Naive B cell (primary cell): ENCODE data around the gene C2orf76. TPM values are rescaled to one million over a fixed set of nuclear protein-coding genes. Genes with fewer than 3 reads are reported as not detected.
"Not testable (repeated sequence)": the region's sequence is repeated elsewhere in the genome, so short reads cannot be mapped to it uniquely, and the experiment has no call there.

ENCODE experiments used
- ATAC-seq, 2 donors: fragments of 150-1000 bp; cut with Tn5 transposase; 2 replicates each; pipeline ENCODE4 v1.10.0; 2021; ENCODE audit warnings: low read depth in 2 of 2, mild to moderate bottlenecking in 2 of 2, moderate library complexity in 2 of 2
- DNase-seq: peaks from one replicate; pipeline ENCODE4 v3.0.0; 2022
- H3K27ac Mint-ChIP-seq, 6 donors: one replicate each; pipeline ENCODE4 v1.8.0; 2020 to 2022; ENCODE audit warnings: mild to moderate bottlenecking in 6 of 6, mixed read lengths in 6 of 6, moderate library complexity in 5 of 6, inconsistent platforms in 2 of 6
- H3K27me3 Mint-ChIP-seq, 3 donors: one replicate each; pipeline ENCODE4 v1.8.0; 2021 to 2022; ENCODE audit warnings: mixed read lengths in 3 of 3, mild to moderate bottlenecking in 1 of 3
- H3K36me3 Mint-ChIP-seq, 2 donors: one replicate each; pipeline ENCODE4 v1.8.0; 2020 to 2022; ENCODE audit warnings: mixed read lengths in 2 of 2, inconsistent platforms in 1 of 2, mild to moderate bottlenecking in 1 of 2
- H3K4me1 Mint-ChIP-seq, 3 donors: one replicate each; pipeline ENCODE4 v1.8.0; 2020 to 2022; ENCODE audit warnings: mixed read lengths in 3 of 3, inconsistent platforms in 1 of 3, mild to moderate bottlenecking in 1 of 3, moderate library complexity in 1 of 3
- H3K4me3 Mint-ChIP-seq, 8 donors: one replicate each; pipeline ENCODE4 v1.8.0; 2020 to 2022; ENCODE audit warnings: mild to moderate bottlenecking in 8 of 8, mixed read lengths in 8 of 8, moderate library complexity in 8 of 8, inconsistent platforms in 2 of 8
- H3K9me3 Mint-ChIP-seq, 7 donors: one replicate each; pipeline ENCODE4 v1.8.0; 2020 to 2022; ENCODE audit warnings: mixed read lengths in 7 of 7, mild to moderate bottlenecking in 5 of 7, inconsistent platforms in 2 of 7, moderate library complexity in 1 of 7
- polyA plus RNA-seq, 6 donors: library from polyadenylated mRNA; unstranded; fragments of 300-500 nt; fragmentation: Illumina TruSeq; gene quantifications; one replicate each; pipeline ENCODE4 v1.2.3, GENCODE V29; 2021; ENCODE audit warnings: low read depth in 6 of 6

The C2orf76 gene
- polyA plus RNA-seq, 6 donors from 2014 or later: 19.2 to 29.0 (median 25.2) TPM

- no peak for DNase-seq
- H3K27me3 Mint-ChIP-seq: peaks cover 3 to 11% (median 10%) of the 10 kb centered on the region in 3 donors
- no peak for ATAC-seq
- peak overlapping the region in 1 of 6 donors; percentile 24 for H3K27ac Mint-ChIP-seq
- H3K4me1 Mint-ChIP-seq: peaks cover 0 to 5% (median 3%) of the 10 kb centered on the region in 3 donors
- no peak overlapping the region for H3K4me3 Mint-ChIP-seq
- no peaks in the 10 kb centered on the region for H3K9me3 Mint-ChIP-seq
- H3K36me3 Mint-ChIP-seq: no peaks in the 10 kb centered on the region
These were observed 27.5 kb upstream of the C2orf76 start for GRCh38 chr2:119393971-119394748.

DNA sequence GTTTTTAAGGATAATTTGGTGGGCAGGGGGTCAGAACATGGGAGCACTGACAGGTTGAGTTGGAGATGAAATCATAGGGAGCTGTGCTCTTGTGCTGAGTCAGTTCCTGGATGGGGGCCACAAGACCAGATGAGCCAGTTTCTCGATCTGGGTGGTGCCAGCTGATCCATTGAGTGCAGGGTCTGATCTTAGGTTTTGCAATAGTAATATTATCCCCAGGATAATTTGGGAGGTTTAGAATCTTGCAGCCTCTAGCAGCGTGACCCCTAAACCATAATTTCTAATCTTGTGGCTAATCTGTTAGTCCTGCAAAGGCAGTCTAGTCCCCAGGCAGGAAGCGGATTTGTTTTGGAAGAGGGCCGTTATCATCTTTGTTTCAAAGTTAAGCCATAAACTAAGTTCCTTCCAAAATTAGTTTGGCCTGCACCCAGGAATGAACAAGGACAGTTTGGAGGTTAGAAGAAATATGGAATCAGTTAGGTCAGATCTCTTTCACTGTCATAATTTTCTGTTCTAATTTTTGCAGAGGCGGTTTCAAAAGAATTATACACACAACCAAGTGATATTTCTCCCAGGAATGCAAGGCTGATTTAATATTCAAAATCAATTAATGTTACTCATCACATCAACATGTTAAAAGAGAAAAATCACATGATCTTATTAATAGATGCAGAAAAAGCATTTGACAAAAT is 23.1 kb upstream of the C2orf76 start:
- H3K27me3 Mint-ChIP-seq: no peaks in the 10 kb centered on the region
- no peak overlapping the region for H3K27ac Mint-ChIP-seq
- H3K36me3 Mint-ChIP-seq: no peaks in the 10 kb centered on the region
- peaks cover 6 to 10% (median 6%) of the 10 kb centered on the region in 3 donors for H3K4me1 Mint-ChIP-seq
- H3K9me3 Mint-ChIP-seq: no peaks in the 10 kb centered on the region
- H3K4me3 Mint-ChIP-seq: no peak overlapping the region
- DNase-seq: no peak
- ATAC-seq: no peak

DNA sequence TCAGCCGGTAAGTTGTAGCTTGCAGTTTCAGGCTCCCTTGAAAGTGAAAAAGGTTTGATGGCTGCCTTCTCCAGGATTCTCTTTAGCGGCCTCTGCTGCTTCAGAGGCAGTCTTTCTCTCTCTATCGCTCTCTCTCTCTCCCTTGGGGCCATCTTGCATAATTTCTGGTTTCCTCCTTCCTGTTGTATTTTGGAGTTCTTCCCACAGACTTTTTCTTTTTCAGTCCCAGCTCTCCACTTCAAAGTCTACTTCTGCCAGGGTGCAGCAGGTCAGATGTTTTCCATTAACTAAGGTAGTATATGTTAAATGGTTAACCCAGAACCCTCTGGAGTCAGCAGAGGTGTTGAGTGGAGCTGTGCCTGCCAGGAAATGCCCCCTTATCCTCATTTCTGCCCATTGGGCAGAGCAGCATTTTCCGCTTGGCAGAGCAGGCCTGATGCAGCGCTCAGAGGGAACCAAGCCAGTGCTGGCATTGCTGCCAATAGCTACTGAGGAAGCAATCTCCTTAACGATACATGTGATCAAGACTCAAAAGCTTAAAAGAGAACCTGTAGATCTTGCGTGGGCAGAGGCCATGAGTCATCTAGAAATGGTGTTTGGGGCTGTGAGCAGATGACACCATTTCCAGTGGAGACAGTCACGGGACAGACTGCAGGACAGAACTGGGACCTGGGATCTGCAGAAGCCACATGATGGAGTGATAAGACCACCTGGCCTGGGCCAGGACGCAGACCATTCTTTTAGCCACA is 20.9 kb upstream of the C2orf76 start:
- ATAC-seq (peak in 1 of 2 donors; percentile 23), DNase-seq (no peak)
- Mint-ChIP-seq H3K27ac (peak overlapping the region in 4 of 6 donors; percentile 3 to 72 (median 52)), H3K4me3 (peak overlapping the region in 1 of 8 donors; percentile 56), H3K4me1 (peaks cover 6 to 10% (median 6%) of the 10 kb centered on the region in 3 donors), H3K9me3 (no peaks in the 10 kb centered on the region), H3K36me3 (no peaks in the 10 kb centered on the region), H3K27me3 (peaks cover 0 to 10% (median 0%) of the 10 kb centered on the region in 3 donors)

DNA sequence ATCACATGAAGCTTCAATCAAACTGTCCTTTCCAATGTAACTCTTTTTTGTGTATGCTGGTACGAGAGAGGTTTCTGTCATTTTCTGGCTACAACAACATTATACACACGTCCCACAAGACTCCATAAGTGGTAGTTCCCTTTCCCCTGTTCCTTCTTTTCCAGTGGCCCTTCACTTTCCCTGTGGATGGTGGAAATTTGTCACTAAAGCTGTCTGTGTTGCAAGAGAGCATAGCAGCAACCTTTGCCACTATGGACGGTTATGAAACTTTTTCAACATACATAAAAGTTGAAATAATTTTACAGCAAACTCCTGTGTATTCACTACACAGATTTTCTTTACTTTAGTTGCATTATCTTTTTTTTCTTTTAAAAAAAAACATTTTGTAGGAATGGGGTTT is 18.8 kb upstream of the C2orf76 start:
- no peak for ATAC-seq
- Mint-ChIP-seq H3K27me3 (peaks cover 0 to 10% (median 0%) of the 10 kb centered on the region in 3 donors), H3K4me3 (no peak overlapping the region), H3K9me3 (no peaks in the 10 kb centered on the region), H3K4me1 (peaks cover 6 to 10% (median 6%) of the 10 kb centered on the region in 3 donors), H3K27ac (no peak overlapping the region), H3K36me3 (no peaks in the 10 kb centered on the region)
- DNase-seq: no peak

DNA sequence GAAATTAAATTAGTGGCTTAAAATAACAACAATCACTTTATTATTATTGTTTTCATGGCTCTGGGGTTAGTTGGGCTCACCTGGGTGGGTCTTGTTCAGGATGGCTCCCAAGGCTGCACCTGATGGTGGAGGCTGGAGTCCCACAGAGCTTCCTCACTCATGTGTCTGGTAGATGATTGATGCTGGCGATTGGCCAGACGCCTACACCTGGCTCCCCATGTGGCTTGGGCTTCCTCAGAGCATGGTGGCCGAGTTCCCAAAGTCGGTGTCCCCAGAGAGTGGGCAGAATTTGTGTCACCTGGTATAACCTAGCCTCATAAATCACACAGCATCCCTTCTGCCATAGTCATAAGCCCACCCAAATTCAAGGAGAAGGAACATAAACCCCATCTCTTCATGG is 18.3 kb upstream of the C2orf76 start:
- DNase-seq (no peak), ATAC-seq (no peak)
- no peaks in the 10 kb centered on the region for H3K36me3 Mint-ChIP-seq
- H3K9me3 Mint-ChIP-seq: no peaks in the 10 kb centered on the region
- peaks cover 6 to 10% (median 6%) of the 10 kb centered on the region in 3 donors for H3K4me1 Mint-ChIP-seq
- H3K27me3 Mint-ChIP-seq: peaks cover 0 to 10% (median 0%) of the 10 kb centered on the region in 3 donors
- H3K27ac Mint-ChIP-seq: no peak overlapping the region
- H3K4me3 Mint-ChIP-seq: no peak overlapping the region

GRCh38 chr2:119383410-119384140 is 16.9 kb upstream of the C2orf76 start:
- no peak overlapping the region for H3K4me3 Mint-ChIP-seq
- DNase-seq (no peak), ATAC-seq (no peak)
- peaks cover 0 to 10% (median 0%) of the 10 kb centered on the region in 3 donors for H3K27me3 Mint-ChIP-seq
- H3K36me3 Mint-ChIP-seq: no peaks in the 10 kb centered on the region
- no peaks in the 10 kb centered on the region for H3K9me3 Mint-ChIP-seq
- H3K27ac Mint-ChIP-seq: peak overlapping the region in 2 of 6 donors; percentile 3 to 67
- peaks cover 6 to 10% (median 6%) of the 10 kb centered on the region in 3 donors for H3K4me1 Mint-ChIP-seq

DNA sequence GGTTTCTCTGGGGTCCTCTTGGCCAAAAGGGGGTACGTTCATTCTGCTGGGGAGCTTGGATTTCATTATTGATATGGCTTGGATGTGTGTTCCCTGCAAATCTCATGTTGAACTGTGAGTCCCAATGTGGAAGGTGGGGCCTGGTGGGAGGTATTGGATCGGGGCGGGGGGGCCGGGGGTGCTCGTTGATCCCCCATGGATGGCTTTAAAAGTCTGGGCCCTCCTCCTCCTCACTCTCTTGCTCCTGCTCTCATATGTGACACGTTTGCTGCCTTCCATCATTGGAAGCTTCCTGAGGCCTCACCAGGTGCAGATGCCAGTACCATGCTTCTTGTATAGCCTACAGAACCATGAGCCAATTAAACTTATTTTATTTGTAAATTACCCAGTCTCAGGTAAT is 11.9 kb upstream of the C2orf76 start:
- Mint-ChIP-seq H3K4me3 (no peak overlapping the region), H3K27me3 (peaks cover 0 to under 1% (median 0%) of the 10 kb centered on the region in 3 donors), H3K9me3 (peaks cover 0 to 17% (median 8%) of the 10 kb centered on the region in 7 donors), H3K4me1 (peaks cover 0 to 10% (median 0%) of the 10 kb centered on the region in 3 donors), H3K27ac (peak overlapping the region in 1 of 6 donors; percentile 33), H3K36me3 (peaks cover 16 to 23% of the 10 kb centered on the region in 2 donors)
- ATAC-seq: no peak
- DNase-seq: no peak

GRCh38 chr2:119377993-119378345 is 11.3 kb upstream of the C2orf76 start:
- no peaks in the 10 kb centered on the region for H3K27me3 Mint-ChIP-seq
- DNase-seq: no peak
- no peak for ATAC-seq
- peak overlapping the region in 1 of 6 donors; percentile 65 for H3K27ac Mint-ChIP-seq
- H3K36me3 Mint-ChIP-seq: peaks cover 21 to 28% of the 10 kb centered on the region in 2 donors
- peaks cover 0 to 19% (median 11%) of the 10 kb centered on the region in 7 donors for H3K9me3 Mint-ChIP-seq
- peaks cover 0 to 11% (median 0%) of the 10 kb centered on the region in 3 donors for H3K4me1 Mint-ChIP-seq
- no peak overlapping the region for H3K4me3 Mint-ChIP-seq

GRCh38 chr2:119377294-119377992 is 10.8 kb upstream of the C2orf76 start:
- no peaks in the 10 kb centered on the region for H3K27me3 Mint-ChIP-seq
- peaks cover 0 to 11% (median 0%) of the 10 kb centered on the region in 3 donors for H3K4me1 Mint-ChIP-seq
- peaks cover 27 to 34% of the 10 kb centered on the region in 2 donors for H3K36me3 Mint-ChIP-seq
- no peak for DNase-seq
- H3K9me3 Mint-ChIP-seq: peaks cover 0 to 22% (median 13%) of the 10 kb centered on the region in 7 donors
- peak overlapping the region in 1 of 6 donors; percentile 7 for H3K27ac Mint-ChIP-seq
- ATAC-seq: no peak
- no peak overlapping the region for H3K4me3 Mint-ChIP-seq

- Mint-ChIP-seq H3K4me3 (no peak overlapping the region), H3K9me3 (peaks cover 0 to 25% (median 16%) of the 10 kb centered on the region in 7 donors), H3K27me3 (no peaks in the 10 kb centered on the region), H3K27ac (no peak overlapping the region), H3K4me1 (peaks cover 0 to 11% (median 0%) of the 10 kb centered on the region in 3 donors), H3K36me3 (peaks cover 33 to 40% of the 10 kb centered on the region in 2 donors)
- DNase-seq (no peak), ATAC-seq (no peak)
These were observed 10.2 kb upstream of the C2orf76 start for GRCh38 chr2:119376810-119377209.

DNA sequence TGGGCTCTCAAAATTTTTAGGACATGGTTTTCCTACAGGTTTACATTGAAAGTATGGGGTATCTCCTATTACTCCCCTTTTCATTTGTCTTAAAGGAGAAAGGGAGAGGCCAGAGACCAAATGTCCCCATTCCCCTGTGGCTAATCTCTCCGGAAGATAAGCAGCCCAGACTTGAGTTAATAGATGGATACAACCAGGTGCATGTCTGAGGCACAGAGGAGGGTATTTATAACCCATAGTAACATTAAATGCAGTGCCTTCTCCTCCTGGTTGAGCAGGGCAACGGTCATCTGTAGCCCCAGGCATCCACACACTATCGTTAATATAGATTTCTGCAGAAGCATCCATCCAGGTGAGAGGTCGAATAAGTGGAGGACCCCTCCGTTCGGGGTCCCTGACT is 9.8 kb upstream of the C2orf76 start:
- not testable (repeated sequence) for DNase-seq, H3K27me3 Mint-ChIP-seq, H3K4me3 Mint-ChIP-seq, ATAC-seq
- peaks cover 0 to 25% (median 16%) of the 10 kb centered on the region in 7 donors for H3K9me3 Mint-ChIP-seq
- peaks cover 37 to 40% of the 10 kb centered on the region in 2 donors for H3K36me3 Mint-ChIP-seq
- peaks cover 0 to 11% (median 0%) of the 10 kb centered on the region in 3 donors for H3K4me1 Mint-ChIP-seq
- peak overlapping the region in 2 of 6 donors; percentile 34 to 69 for H3K27ac Mint-ChIP-seq
